HG02884 (cell line): Measurements from ENCODE around the gene TRAPPC14.

Source experiments
- ATAC-seq: cut with Tn5 transposase; IDR thresholded peaks from one replicate; pipeline ENCODE4 v1.9.1; 2021; ENCODE audit warnings: mild to moderate bottlenecking, moderate library complexity; ENCODE audit not compliant: unreplicated experiment

The TRAPPC14 gene

DNA sequence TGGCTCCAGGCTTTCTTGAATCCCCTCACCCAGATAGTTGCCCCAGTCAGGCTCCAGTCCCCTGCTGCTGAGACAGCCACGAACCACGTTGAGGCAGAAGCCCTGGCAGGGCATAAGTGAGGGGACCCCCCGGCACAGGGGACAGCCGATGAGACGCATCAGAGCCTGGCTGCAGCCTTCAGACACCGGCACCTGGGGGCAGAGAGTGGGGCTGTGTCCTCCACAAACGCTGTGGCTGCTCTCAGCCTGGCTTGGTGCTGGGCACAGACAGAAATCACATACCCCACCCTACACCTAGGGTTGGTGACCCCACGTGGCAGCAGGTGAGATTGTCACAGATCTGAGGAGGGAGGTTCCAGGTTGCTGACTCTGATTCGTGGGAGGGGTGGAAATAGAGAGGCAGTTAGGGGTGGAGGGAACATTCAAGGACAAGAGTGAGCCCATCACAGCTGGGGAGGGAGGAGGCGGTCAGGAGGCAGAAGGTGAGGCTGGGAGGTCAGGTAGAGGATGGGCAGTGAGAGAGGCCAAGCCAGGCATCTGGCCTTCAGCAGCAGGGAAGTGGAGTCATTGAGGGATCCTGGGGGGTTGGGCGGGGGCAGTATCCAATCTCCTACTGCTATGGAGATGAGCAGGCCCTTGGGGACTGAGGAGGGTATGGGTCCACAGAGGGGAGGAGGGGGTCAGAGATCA, 15.4 kb upstream of the TRAPPC14 start:
- no peak for ATAC-seq

DNA sequence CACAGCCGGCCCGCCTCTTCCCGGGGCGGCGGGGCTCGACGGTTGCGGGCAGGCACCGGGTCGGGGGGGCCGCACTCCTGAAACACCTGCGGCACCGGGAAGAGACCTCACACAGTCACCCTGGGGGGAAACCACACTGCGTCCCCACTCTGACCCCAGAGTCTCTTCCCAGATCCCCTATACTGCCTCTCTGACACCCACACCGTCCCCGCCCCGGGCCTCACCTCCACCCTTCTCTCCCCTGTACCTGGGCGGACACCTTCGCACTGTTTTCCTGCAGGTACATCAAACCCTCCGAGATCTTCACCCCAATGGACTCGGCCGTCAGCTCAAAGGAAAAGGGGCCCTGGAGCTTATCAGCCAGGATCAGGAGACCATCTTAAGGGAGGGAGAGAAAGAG, 13.3 kb upstream of the TRAPPC14 start:
- ATAC-seq: no peak

DNA sequence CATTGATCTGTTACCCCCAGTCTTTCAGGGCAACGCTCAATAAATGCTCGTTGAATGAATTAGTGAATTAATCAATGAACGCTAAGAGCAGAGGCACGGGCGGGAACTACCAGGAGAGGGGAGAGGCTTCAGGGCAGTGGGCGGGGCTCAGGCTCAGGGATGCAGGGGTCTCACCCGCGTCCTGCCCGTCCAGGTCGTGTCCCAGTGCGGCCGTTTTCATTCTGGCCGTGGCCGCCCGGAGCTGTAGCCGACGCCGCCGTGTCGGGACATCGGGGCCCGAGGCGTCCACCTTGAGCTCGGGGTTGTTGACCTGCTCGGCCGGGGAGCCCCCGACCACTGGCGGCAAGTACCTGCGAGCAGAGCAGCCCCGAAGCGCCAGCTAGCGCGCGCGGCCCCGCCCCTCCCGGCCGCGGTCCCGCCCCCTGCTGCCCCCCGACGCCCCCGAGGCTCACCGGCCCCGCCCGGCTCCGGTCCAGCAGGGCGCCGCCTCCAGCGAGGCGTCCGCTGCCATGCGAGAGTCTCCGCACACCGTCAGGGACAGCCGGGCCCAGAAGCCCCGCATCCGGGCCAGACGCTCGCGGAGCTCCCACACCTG, 12.7 kb upstream of the TRAPPC14 start:
- ATAC-seq: no peak

DNA sequence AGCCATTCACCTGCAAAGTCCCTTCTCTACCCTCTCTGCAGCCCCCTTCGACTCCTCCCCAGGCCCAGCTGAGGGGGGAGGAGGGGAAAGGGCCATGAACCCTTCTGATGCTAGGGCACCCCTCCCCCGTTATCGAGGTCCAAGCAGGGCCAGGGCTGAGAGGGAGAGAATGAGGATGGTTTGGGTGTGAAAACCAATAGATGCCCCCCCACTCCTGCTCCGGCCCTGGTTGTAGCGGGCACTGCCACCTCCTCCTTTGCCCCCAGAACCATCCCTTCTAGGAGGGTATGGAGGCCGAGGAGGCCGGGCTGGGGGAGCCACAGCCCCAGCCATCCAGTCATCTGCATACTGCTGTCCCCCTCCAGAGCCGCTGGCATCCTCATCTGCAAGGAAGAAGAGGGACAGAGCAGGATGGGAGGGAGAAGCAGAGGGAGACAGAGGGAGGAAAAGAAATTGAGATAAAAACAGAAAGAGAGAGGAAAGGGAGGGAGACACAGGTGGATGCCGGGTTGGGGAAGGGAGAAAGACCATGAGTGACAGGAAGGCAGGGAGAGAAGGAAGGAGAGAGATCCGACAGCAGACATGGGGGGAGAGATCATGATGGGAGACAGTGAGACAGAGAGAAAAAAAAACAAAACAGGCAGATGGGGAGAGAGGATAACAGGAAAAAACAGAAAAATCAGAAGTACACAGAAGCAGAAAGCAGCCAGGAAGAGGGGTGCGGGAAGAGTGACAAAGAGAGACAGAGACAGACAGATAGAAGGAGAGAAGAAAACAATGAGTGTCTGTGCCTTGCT, 11.8 kb upstream of the TRAPPC14 start:
- no peak for ATAC-seq

DNA sequence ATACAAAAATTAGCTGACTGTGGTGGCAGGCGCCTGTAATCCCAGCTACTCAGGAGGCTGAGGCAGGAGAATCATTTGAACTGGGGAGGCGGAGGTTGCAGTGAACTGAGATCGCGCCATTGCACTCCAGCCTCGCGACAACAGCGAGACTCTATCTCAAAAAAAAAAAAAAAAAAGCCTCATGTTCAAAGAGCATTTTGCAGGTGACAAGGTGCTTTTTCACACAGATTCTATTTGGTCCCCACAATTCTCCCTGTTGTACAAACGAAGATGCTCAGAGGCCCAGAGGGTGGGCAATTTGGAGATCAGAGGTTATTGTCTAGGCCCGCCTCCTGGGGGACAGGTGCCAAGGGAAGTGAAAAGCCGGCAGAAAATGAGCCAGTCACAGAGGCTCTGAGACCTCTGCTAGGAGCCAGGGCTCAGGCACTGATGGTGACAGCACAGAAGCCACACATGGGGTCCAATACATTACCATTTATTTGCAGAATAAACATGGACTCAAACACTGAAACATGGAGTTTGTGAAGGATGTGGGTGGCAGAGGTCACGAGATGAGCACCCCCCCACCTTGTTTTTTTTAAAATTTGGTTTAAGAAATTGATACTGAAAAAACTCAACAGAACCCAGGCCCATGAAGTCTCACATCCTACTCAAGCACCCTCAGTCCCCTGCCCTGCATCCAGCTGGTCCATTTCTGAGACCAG, 10.8 kb upstream of the TRAPPC14 start:
- ATAC-seq: no peak

DNA sequence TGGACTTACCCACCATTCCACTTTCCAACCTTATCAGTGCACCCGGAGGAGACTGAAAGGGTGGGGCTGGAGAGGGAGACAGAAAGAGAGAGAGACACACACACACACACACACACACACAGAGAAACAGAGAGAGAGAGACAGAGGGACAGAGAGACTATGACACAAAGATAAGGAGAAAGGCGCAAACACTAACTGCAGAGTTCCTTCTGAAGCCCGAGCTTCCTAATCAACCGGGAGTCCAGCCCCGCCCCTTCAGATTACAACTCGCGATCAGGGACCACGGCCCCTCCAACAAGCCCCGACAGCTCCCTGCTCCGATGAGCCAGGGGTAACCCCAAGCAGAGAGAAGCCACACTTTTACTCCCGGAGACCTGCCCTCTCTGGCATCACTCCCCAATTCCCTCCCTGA, 9.4 kb upstream of the TRAPPC14 start:
- ATAC-seq: no peak

DNA sequence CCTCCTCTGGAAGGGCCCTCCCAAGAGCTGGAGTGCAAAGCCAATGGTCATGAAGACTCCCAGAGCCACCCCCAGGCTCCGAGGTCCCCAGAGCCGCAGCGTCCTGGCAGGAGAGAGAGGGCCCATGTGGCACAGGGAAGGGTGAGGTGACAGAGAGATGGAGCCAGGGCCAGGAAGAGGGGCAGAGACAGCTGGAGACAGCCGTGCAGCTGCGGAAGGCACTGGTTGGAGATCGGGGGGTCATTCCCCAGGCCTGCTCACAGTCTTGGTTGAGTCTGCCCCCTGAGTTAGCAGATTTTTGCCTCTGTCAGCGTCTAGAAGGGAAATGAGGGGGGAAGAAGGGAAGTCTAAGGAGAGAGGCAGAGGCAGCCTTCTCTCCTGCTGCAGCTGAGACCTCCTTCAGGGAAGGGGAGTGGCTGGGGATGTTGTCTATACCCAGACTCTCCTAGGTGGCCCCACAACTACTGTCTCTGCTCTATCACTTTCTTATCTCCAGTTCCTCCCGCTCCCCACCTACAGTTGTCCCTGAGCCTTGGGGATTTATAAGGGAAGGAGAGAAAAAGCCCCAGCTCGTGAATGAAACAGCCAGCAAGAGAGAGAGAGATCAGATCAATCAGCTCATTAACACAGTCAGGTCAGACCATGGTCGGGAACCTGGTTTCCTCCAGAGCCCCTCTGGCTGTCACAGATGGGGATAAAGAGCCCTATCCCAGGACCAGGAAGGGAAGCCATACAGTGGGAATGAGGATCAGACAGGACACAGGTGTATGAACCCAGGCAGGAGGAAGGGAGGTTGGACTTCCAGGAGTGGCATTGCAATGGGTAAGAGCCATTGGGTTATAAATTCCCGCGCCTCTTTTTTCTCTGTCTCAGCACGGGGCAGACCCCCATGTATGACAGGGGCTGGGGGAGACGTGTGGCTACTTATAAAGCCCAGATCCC, 8.7 kb upstream of the TRAPPC14 start:
- no peak for ATAC-seq

DNA sequence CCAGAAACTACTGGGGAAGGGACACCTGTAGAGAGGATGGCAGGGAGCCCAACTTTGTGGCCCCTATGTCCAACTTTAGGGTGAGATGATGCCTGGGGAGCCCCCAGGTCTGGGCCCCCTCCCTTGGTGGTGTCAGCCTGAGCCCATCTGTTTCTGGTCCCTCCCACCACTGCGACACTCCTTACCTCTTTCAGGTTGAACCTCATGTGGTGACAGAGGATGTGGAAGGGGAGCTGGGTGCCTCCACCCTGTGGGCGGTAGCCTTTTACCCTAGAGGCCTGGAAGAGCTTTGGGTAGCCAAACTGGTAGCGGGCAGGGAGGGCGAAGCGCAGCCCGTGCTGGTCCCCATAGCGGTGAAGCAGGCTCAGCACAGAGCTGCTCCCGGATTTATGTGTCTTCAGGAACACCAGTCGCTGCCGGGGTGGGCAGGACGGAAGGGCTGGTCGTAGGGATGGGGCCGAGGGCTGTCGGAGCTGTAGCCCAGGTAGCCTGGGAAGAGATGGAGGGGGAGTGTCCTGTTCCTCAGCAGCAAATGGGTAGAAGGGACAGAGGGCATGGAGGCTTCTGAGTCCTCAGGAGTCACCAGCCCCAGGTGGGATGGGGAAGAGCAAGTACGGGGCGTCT, 7.9 kb upstream of the TRAPPC14 start:
- no peak for ATAC-seq

DNA sequence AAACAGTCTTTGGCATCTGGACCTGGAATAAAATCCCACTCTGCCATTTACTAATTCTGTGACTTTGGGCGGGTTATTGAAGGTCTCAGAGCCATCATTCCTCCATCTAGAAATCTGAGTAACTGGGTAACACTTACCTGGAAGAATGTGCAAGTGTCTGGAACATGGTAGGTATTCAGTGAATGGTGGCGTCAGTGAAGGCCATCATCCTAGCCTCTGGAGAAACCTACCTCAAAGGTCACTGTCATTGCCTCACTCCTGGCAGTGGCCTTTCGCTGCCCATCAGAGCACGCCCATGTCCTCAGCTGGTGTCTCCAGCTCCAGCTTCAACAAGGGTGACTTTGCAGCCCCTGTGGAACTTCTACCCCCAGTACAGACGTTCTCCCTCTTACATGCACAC, 5.3 kb upstream of the TRAPPC14 start:
- ATAC-seq: no peak

DNA sequence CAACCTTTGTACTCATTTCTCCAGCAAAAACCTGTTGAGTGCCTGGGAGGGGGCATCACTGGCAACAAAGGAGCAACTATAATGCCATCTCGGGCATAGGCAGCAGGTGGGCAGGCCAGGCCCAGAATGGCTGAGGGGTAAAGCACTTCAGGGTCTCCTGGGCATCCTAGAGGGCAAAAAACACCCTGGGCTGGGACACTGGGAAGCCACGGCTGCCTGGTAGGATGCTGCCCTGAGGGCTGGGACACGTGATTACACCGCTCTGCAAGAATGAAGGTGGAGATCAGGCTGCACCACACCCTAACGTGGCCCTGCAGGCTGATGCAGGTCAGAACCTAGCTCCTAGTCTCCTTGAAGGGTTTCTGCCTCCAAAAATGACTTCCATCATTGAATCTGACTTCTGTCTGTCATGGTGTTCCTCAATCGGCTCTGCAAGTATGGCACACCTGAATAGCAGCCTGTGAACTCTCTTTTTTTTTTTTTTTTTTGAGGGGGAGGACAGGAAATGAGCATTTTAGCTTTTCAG, 4.5 kb upstream of the TRAPPC14 start:
- no peak for ATAC-seq

DNA sequence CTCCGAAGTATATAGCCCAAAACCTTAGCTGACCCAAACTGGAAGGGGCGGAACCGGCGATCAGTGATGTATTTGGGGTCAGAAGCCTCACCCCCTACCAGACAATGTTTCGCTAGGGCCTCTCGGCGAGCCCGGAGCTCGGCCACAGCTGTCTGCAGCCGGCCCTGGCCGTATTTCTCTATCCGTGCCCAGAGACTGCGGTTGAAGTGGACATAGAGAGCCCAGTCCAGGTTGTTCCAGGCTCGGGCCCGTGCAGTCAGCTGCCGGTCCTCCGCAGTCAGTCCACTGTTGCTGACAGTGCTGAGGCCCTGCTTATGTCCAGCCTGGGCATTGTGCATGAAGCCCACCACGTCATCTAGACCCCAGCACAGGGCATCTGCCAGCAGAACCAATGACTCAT, 1.5 kb upstream of the TRAPPC14 start:
- ATAC-seq: no peak

DNA sequence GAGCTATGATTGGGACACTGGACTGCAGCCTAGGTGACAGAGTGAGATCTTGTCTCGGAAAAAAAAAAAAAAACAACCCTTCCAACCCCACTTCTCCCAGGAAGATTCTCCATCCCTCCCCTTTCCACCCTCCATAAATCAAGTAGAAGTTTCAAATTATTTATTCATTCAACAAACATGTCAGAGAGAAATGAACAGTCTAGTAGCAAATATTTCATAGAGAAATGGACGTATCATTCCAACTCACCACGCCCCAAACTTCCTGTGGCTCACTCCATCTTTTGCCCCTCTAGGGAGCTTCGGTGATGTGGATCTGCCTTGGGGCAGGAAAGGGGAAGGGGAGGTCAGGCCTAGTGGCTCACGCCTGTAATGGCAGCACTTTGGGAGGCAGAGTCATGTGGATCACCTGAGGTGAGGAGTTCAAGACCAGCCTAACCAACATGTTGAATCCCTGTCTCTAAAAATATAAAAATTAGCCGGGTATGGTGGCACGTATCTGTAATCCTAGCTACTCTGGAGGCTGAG, 638 bp upstream of the TRAPPC14 start:
- no peak for ATAC-seq

DNA sequence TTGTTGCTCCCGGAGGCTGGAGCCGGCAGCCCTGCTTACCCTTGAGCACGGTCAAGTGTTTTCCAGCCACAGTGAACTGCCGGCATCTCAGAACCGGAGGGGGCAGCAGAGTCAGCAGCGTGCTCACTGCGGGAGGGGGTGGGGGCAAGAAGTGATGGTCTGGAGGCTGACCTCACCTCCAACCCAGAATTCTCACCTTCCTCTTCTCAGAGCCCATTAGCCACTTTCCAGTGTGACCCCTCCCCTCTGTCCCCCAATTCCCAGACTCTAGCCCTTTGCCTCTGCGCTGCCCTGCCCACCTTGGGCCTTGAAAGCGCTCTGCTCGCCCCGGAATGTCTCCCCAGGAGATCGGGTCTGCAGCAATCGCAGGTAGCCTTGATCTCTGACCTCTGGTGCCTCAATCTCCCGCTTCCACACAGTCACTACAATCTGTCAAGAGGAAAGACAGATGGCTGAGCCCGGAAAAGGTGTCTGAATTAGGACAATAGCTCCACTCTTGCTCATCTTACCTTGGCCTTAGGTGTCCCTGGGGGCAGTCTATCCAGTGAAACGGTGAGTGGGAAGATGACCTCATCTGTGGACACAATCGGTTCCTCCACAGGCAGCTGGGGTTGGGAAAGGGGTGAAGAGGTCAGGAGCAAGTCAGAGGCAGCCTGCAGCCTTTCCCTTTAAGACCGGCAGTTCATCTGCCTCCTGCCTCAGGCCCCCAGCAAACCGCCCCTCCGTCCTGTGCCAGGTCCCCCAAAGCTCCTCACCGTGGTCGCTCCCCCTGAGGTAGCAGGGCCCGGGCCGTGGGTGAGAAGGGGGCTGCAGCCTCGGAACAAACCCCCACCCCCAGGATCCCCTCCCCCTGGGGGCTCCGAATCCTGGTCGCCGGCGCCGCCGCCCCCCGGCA, 942 bp downstream of the TRAPPC14 start:
- ATAC-seq: peak; percentile 10

DNA sequence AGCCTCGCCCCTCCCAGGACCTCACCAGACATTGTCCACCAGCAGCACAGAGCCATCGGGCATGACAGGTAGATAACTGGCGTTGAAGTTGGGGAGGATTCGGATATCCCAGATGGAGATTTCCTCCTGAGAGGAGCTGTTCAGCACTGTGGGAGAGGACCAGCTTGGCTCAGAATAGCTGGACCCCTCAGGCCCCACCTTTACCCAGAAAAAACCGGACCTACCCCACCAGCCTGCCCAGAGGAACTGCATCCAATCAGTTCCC, 1.5 kb downstream of the TRAPPC14 start:
- no peak for ATAC-seq

DNA sequence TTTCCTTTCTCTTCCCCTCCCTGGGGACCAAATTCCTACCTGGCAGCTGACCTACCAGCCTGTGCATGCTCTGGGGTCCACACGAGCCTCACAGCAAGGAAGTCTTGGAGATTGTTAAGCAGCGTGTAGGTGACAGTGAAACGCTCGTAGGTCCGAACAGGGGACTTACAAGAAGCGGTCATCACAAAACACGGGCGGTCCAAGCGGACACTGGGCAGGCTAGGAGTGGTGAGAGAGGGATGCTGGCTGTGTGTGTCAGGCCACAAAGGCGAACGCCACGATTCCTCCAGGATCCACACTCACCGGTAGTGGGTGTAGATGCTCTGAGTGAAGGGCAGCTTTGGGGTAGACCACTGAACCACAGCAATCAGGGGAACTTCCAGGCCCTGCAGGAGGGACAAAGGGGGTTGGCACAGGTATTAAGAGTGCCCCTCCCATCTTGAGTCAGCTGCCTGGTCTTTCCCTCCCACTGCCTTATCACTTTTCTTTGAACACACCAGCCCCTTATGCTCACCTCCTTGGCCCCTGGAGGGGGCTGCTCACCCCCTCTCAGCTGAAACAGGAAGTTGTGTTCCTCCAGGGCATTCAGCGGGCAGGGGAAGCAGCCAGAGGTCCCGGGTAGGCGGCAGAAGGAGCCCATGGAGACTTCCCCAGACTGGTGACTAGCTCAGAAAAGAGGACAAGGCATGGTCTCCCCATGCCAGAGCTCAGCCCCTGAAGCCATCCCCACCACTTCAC, 2.0 kb downstream of the TRAPPC14 start:
- no peak for ATAC-seq

DNA sequence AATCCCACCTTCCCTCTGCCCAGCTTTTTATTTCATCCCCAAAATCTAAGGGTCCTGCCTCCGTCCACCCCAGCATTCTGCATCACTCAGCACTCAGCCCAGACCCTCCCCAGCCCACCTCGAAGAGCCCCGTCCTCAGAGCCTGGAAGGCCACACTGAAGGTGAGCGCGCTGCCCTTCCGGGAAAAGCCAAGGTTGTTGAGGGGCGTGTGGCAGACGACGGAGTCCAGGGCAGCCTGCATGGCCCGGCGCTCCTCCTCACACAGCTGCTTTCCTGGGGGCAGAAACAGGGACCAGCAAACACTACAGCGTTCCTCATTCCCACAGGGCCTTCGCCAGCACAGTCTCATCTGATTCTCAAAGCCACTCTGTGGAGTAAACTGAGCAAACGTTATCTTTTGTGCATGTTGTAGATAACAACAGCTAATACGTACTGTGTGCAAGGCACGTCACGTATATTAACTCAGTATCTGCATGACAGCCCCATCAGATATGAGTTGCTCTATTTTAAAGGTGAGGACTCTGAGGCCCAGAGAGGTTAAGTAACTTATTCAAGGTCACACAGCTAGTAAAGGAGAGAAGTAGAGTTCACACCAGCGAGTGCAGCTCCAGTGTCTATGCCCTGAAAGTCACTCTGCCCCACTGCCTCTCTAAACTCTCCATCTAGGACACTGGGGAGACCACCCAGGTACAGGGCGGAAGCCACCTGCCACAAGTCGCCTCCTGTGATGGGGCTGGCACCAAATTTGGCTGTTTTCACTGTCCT, 2.8 kb downstream of the TRAPPC14 start:
- ATAC-seq: no peak
